Measurements from ENCODE around the gene ABCA3. TPM values are rescaled to one million over a fixed set of nuclear protein-coding genes. Genes with fewer than 3 reads are reported as not detected.

Gene ABCA3
- total and polyA plus RNA-seq, 2 experiments from 2014 or later, result 3.0 to 4.1 TPM

DNA sequence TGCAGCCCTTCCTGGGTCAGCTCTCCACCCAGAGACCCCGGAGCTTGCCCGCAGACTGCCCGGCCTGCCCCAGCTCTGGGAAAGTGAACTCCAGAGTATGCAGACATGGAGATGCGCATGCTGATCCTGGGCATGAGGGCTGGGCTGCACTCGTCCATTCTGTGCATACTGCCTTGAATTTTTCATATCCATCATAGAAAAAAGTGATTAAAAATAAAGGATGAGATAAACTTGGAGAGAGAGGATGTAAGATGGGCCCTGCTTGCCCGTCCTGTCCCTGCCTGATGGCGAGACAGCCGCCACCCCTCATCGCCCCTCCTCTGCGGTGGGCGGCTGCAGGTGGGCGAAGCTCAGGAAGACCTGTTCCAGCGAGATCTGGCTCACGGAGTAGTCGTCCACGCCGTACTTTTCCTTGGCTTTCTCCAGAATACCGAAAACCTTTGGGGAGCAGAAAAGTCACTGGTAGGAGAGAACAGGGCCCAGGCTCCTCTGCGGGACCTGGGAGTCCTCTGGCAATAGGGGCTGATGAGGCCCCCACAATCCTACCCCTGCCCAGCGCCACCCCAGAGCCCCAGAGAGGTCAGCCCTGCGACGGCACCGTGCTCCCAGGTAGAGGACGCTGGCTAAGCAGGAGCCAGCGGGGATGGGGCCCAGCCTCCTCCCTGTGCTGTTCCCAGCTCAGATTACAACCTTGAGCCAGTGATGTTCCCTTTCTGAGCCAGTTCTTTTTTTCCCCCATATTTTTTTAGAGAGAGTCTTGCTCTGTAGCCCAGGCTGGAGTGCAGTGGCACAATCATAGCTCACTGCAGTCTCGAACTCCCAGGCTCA, 63.9 kb downstream of the ABCA3 start:
- TF ChIP-seq CREB1 (CRISPR knock-in tag; IDR thresholded peaks at IDR 0.05; ENCODE audit: low read depth) (no peak), NANOG (IDR thresholded peaks at IDR 0.05; ENCODE audit: borderline replicate concordance) (no peak), JUNB (IDR thresholded peaks at IDR 0.05; ENCODE audit: unreplicated experiment) (no peak), ZNF331 (CRISPR knock-in tag; IDR thresholded peaks at IDR 0.05; ENCODE audit: low read depth) (no peak), STAT1 (IDR thresholded peaks at IDR 0.05; ENCODE audit: unreplicated experiment) (no peak), ZNF114 (CRISPR knock-in tag; IDR thresholded peaks at IDR 0.05) (no peak), POLR2AphosphoS5 (IDR thresholded peaks at IDR 0.05; ENCODE audit: low read depth) (no peak), EZH2 (IDR thresholded peaks at IDR 0.05; ENCODE audit: low read depth, unreplicated experiment) (no peak), EZH2phosphoT487 (IDR thresholded peaks at IDR 0.05; ENCODE audit: unreplicated experiment) (no peak)
- TF ChIP-seq, protein P1, sequence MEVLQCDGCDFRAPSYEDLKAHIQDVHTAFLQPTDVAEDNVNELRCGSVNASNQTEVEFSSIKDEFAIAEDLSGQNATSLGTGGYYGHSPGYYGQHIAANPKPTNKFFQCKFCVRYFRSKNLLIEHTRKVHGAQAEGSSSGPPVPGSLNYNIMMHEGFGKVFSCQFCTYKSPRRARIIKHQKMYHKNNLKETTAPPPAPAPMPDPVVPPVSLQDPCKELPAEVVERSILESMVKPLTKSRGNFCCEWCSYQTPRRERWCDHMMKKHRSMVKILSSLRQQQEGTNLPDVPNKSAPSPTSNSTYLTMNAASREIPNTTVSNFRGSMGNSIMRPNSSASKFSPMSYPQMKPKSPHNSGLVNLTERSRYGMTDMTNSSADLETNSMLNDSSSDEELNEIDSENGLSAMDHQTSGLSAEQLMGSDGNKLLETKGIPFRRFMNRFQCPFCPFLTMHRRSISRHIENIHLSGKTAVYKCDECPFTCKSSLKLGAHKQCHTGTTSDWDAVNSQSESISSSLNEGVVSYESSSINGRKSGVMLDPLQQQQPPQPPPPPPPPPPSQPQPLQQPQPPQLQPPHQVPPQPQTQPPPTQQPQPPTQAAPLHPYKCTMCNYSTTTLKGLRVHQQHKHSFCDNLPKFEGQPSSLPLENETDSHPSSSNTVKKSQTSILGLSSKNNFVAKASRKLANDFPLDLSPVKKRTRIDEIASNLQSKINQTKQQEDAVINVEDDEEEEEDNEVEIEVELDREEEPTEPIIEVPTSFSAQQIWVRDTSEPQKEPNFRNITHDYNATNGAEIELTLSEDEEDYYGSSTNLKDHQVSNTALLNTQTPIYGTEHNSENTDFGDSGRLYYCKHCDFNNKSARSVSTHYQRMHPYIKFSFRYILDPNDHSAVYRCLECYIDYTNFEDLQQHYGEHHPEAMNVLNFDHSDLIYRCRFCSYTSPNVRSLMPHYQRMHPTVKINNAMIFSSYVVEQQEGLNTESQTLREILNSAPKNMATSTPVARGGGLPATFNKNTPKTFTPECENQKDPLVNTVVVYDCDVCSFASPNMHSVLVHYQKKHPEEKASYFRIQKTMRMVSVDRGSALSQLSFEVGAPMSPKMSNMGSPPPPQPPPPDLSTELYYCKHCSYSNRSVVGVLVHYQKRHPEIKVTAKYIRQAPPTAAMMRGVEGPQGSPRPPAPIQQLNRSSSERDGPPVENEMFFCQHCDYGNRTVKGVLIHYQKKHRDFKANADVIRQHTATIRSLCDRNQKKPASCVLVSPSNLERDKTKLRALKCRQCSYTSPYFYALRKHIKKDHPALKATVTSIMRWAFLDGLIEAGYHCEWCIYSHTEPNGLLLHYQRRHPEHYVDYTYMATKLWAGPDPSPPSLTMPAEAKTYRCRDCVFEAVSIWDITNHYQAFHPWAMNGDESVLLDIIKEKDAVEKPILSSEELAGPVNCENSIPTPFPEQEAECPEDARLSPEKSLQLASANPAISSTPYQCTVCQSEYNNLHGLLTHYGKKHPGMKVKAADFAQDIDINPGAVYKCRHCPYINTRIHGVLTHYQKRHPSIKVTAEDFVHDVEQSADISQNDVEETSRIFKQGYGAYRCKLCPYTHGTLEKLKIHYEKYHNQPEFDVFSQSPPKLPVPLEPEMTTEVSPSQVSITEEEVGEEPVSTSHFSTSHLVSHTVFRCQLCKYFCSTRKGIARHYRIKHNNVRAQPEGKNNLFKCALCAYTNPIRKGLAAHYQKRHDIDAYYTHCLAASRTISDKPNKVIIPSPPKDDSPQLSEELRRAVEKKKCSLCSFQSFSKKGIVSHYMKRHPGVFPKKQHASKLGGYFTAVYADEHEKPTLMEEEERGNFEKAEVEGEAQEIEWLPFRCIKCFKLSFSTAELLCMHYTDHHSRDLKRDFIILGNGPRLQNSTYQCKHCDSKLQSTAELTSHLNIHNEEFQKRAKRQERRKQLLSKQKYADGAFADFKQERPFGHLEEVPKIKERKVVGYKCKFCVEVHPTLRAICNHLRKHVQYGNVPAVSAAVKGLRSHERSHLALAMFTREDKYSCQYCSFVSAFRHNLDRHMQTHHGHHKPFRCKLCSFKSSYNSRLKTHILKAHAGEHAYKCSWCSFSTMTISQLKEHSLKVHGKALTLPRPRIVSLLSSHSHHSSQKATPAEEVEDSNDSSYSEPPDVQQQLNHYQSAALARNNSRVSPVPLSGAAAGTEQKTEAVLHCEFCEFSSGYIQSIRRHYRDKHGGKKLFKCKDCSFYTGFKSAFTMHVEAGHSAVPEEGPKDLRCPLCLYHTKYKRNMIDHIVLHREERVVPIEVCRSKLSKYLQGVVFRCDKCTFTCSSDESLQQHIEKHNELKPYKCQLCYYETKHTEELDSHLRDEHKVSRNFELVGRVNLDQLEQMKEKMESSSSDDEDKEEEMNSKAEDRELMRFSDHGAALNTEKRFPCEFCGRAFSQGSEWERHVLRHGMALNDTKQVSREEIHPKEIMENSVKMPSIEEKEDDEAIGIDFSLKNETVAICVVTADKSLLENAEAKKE (CRISPR knock-in tag; IDR thresholded peaks at IDR 0.05), result no peak
- TF ChIP-seq, protein P2, sequence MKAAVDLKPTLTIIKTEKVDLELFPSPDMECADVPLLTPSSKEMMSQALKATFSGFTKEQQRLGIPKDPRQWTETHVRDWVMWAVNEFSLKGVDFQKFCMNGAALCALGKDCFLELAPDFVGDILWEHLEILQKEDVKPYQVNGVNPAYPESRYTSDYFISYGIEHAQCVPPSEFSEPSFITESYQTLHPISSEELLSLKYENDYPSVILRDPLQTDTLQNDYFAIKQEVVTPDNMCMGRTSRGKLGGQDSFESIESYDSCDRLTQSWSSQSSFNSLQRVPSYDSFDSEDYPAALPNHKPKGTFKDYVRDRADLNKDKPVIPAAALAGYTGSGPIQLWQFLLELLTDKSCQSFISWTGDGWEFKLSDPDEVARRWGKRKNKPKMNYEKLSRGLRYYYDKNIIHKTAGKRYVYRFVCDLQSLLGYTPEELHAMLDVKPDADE (IDR thresholded peaks at IDR 0.05), result no peak
- TF ChIP-seq, protein P3, sequence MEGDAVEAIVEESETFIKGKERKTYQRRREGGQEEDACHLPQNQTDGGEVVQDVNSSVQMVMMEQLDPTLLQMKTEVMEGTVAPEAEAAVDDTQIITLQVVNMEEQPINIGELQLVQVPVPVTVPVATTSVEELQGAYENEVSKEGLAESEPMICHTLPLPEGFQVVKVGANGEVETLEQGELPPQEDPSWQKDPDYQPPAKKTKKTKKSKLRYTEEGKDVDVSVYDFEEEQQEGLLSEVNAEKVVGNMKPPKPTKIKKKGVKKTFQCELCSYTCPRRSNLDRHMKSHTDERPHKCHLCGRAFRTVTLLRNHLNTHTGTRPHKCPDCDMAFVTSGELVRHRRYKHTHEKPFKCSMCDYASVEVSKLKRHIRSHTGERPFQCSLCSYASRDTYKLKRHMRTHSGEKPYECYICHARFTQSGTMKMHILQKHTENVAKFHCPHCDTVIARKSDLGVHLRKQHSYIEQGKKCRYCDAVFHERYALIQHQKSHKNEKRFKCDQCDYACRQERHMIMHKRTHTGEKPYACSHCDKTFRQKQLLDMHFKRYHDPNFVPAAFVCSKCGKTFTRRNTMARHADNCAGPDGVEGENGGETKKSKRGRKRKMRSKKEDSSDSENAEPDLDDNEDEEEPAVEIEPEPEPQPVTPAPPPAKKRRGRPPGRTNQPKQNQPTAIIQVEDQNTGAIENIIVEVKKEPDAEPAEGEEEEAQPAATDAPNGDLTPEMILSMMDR (conservative IDR thresholded peaks at IDR 0.05; ENCODE audit: low read depth in 2 of 2), result no peak
- TF ChIP-seq, protein P4, sequence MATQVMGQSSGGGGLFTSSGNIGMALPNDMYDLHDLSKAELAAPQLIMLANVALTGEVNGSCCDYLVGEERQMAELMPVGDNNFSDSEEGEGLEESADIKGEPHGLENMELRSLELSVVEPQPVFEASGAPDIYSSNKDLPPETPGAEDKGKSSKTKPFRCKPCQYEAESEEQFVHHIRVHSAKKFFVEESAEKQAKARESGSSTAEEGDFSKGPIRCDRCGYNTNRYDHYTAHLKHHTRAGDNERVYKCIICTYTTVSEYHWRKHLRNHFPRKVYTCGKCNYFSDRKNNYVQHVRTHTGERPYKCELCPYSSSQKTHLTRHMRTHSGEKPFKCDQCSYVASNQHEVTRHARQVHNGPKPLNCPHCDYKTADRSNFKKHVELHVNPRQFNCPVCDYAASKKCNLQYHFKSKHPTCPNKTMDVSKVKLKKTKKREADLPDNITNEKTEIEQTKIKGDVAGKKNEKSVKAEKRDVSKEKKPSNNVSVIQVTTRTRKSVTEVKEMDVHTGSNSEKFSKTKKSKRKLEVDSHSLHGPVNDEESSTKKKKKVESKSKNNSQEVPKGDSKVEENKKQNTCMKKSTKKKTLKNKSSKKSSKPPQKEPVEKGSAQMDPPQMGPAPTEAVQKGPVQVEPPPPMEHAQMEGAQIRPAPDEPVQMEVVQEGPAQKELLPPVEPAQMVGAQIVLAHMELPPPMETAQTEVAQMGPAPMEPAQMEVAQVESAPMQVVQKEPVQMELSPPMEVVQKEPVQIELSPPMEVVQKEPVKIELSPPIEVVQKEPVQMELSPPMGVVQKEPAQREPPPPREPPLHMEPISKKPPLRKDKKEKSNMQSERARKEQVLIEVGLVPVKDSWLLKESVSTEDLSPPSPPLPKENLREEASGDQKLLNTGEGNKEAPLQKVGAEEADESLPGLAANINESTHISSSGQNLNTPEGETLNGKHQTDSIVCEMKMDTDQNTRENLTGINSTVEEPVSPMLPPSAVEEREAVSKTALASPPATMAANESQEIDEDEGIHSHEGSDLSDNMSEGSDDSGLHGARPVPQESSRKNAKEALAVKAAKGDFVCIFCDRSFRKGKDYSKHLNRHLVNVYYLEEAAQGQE (IDR thresholded peaks at IDR 0.05; ENCODE audit: unreplicated experiment), result no peak
- no peaks in the 10 kb centered on the region for H3K9me3 Mint-ChIP-seq
- no peaks in the 10 kb centered on the region for H3F3A ChIP-seq (replicated peaks; ENCODE audit: low read depth)
- DNase-seq (ENCODE audit: low spot score), result no peak
- no peak overlapping the region for H2AFZ ChIP-seq
- no peaks in the 10 kb centered on the region; the same call in 2 of the 3 replicates for H3K36me3 Mint-ChIP-seq (ENCODE audit: low read depth)
- peaks cover 8% of the 10 kb centered on the region; the same call in 2 of the 3 replicates for H3K4me1 Mint-ChIP-seq
- H3K27me3 ChIP-seq (ENCODE audit: insufficient read depth), result no peaks in the 10 kb centered on the region
- no peaks in the 10 kb centered on the region for H3K9me2 ChIP-seq (ENCODE audit: insufficient read depth)
- H3K27ac ChIP-seq (ENCODE audit: low read depth), result no peak overlapping the region
- H3K4me3 Mint-ChIP-seq, result no peak overlapping the region; the same call in 2 of the 3 replicates
- no peak overlapping the region for H3K4me3 ChIP-seq
- H4K20me1 ChIP-seq (replicated peaks; ENCODE audit: insufficient read depth), result no peaks in the 10 kb centered on the region
- ATAC-seq, result peak; percentile 53
- H3K4me1 ChIP-seq (ENCODE audit: insufficient read depth), result no peaks in the 10 kb centered on the region
- no peak overlapping the region for H3K27ac Mint-ChIP-seq
- no peak overlapping the region for H3K4me2 ChIP-seq
- no peaks in the 10 kb centered on the region for H3K36me3 ChIP-seq (ENCODE audit: insufficient read depth)
- H3K27me3 Mint-ChIP-seq (ENCODE audit: insufficient read depth, low read depth, poor library complexity), result peaks cover 11% of the 10 kb centered on the region
- no peaks in the 10 kb centered on the region for H3K79me2 ChIP-seq (replicated peaks; ENCODE audit: insufficient read depth)
